ENCODE results near the gene DAZAP1.

DAZAP1 gene

GRCh38 chr19:1460033-1460995 lies 52.9 kb downstream of the DAZAP1 start:
- no peak for DNase-seq

- DNase-seq = no peak
Observed at GRCh38 chr19:1461862-1462261, 54.5 kb downstream of the DAZAP1 start.

DNA sequence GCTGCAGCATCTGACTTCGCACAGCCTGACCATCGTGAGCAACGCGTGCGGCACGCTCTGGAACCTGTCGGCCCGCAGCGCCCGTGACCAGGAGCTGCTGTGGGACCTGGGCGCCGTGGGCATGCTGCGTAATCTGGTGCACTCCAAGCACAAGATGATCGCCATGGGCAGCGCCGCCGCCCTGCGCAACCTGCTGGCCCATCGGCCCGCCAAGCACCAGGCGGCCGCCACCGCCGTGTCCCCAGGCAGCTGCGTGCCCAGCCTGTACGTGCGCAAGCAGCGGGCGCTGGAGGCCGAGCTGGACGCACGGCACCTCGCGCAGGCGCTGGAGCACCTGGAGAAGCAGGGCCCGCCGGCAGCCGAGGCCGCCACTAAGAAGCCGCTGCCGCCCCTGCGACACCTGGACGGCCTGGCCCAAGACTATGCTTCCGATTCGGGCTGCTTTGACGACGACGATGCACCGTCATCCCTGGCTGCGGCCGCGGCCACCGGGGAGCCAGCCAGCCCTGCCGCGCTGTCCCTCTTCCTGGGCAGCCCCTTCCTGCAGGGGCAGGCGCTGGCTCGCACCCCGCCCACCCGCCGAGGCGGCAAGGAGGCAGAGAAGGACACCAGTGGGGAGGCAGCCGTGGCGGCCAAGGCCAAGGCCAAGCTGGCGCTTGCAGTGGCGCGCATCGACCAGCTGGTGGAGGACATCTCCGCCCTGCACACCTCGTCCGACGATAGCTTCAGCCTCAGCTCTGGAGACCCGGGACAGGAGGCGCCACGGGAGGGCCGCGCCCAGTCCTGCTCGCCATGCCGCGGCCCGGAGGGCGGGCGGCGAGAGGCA lies 58.0 kb downstream of the DAZAP1 start:
- peak; percentile 39 for DNase-seq

- DNase-seq = no peak
Observed at GRCh38 chr19:1466018-1466460, 58.7 kb downstream of the DAZAP1 start.

- DNase-seq = no peak
Observed at GRCh38 chr19:1466461-1467214, 59.3 kb downstream of the DAZAP1 start.

DNA sequence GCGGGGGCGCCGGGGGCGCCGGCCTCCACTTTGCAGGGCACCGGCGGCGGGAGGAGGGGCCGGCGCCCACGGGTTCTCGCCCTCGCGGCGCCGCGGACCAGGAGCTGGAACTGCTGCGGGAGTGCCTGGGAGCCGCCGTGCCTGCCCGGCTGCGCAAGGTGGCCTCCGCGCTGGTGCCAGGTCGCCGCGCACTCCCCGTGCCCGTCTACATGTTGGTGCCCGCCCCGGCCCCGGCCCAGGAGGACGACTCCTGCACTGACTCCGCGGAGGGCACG lies 59.8 kb downstream of the DAZAP1 start:
- DNase-seq = no peak

DNA sequence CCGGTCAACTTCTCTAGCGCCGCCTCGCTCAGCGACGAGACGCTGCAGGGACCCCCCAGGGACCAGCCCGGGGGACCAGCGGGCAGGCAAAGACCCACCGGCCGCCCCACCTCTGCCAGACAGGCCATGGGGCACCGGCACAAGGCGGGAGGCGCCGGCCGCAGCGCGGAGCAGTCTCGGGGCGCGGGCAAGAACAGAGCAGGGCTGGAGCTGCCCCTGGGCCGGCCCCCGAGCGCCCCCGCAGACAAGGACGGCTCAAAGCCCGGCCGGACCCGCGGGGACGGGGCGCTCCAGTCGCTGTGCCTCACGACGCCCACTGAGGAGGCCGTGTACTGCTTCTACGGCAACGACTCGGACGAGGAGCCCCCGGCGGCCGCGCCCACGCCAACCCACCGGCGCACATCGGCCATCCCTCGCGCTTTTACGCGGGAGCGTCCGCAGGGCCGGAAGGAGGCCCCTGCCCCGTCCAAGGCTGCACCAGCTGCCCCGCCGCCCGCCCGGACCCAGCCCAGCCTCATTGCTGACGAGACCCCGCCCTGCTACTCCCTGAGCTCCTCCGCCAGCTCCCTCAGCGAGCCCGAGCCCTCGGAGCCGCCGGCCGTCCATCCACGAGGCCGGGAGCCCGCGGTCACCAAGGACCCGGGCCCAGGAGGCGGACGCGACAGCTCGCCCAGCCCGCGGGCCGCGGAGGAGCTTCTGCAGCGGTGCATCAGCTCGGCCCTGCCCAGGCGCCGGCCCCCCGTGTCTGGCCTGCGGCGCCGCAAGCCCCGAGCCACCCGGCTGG lies 60.3 kb downstream of the DAZAP1 start:
- DNase-seq = no peak

DNA sequence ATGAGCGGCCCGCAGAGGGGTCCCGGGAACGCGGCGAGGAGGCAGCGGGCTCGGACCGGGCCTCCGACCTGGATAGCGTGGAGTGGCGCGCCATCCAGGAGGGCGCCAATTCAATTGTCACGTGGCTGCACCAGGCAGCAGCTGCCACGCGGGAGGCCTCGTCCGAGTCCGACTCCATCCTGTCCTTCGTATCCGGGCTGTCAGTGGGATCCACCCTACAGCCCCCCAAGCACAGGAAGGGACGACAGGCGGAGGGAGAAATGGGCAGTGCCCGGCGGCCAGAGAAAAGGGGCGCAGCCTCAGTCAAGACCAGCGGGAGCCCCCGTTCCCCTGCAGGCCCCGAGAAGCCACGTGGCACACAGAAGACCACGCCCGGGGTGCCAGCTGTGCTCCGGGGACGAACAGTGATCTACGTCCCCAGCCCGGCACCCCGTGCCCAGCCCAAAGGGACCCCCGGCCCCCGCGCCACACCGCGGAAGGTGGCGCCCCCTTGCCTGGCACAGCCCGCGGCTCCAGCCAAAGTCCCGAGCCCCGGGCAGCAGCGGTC lies 61.0 kb downstream of the DAZAP1 start:
- no peak for DNase-seq

DNA sequence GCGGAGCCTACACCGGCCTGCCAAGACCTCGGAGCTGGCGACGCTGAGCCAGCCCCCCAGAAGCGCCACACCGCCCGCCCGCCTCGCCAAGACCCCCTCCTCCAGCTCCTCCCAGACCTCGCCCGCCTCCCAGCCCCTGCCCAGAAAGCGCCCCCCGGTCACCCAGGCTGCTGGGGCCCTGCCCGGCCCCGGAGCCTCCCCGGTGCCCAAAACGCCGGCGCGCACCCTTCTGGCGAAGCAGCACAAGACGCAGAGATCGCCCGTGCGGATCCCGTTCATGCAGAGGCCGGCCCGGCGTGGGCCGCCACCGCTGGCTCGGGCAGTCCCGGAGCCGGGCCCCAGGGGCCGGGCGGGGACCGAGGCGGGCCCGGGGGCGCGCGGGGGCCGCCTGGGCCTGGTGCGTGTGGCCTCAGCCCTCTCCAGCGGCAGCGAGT lies 61.5 kb downstream of the DAZAP1 start:
- no peak for DNase-seq

DNA sequence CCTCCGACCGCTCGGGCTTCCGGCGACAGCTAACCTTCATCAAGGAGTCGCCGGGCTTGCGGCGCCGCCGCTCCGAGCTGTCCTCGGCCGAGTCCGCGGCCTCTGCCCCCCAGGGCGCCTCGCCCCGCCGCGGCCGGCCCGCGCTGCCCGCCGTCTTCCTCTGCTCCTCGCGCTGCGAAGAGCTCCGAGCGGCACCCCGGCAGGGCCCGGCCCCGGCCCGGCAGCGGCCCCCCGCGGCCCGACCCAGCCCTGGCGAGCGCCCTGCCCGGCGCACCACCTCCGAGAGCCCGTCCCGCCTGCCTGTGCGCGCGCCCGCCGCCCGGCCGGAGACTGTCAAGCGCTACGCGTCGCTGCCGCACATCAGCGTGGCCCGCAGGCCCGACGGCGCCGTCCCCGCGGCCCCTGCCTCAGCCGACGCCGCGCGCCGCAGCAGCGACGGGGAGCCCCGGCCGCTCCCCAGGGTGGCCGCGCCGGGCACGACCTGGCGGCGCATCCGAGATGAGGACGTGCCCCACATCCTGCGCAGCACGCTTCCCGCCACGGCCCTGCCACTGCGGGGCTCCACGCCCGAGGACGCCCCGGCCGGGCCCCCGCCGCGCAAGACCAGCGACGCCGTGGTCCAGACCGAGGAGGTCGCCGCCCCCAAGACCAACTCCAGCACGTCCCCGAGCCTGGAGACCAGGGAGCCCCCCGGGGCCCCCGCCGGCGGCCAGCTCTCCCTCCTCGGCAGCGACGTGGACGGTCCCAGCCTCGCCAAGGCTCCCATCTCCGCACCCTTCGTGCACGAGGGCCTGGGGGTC lies 62.1 kb downstream of the DAZAP1 start:
- no peak for DNase-seq

GRCh38 chr19:1470055-1470304 lies 62.6 kb downstream of the DAZAP1 start:
- no peak for DNase-seq

DNA sequence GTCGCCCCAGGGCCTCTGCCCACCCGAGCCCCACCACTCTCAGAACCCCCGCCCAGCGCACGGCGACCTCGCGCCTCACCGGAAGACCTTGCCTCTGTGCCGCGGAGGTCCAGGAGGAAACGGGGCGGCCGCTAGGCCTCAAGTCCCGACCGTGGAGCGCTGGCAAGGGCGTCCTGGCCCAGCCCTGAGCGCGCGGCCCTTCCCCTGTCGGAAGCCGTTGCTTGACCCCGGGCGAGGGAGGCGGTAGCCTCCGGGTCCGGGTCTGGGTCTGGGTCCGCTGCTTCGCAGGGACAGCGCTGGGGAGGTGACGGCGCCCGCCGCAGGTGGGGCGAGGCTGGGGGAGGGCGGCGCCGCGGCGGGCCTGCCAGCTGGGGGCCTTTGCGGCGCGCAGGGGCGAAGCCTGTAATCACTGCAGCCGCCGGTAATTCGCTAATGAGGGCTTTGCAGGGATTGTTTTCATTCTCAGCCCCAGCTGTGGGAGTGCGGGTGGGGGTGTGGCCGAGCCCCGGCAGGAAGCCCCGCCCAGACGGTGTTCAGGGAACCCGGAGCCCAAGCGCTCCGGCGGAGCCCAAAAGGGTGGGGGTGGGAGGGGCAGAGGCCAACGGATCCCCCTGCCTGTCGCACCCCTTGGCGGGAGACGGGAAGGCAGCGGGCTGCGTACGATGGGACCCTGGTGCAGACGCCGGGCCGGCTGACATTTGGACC lies 63.1 kb downstream of the DAZAP1 start:
- DNase-seq = peak; percentile 68

GRCh38 chr19:1471010-1471514 lies 63.7 kb downstream of the DAZAP1 start:
- no peak for DNase-seq

- DNase-seq = peak; percentile 23
Observed at GRCh38 chr19:1471515-1472160, 64.3 kb downstream of the DAZAP1 start.

GRCh38 chr19:1472231-1473084 lies 65.1 kb downstream of the DAZAP1 start:
- no peak for DNase-seq

GRCh38 chr19:1473085-1473851 lies 65.9 kb downstream of the DAZAP1 start:
- no peak for DNase-seq

DNA sequence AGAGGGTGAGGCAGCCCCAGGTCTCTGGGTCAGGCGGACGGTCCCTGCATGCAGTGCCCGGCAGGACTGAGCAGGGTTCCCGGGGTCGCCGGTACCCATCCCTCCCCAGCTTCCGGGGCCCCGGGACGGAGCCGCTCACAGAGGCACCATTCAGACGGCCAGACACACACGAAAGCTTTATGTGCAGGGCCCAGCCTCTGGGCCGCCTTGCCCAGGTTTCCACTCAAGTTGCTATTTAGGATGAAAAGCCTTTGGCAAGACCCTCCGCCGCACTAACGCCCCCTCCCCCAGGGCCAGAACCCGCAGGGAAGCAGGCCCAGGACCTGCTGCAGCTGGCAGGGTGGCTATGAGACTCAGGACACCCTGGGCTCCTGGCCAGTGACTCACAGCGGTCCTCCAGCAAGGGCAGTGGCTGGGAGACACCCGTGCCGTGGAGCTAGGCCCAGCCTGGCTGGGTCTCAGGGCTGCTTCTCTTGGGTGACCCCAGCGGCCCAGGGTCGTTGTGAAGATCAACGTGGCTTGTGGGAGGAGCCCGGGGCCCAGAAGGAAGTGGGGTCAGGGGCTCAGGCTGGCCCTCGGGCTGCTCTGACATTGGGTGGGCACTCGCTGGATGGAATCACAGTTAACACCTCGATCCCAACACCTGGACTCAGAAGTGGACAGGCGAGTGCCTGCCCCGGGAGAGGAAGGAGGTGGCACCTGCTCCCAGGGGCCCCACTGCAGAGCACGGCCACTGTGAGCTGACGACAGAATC lies 66.8 kb downstream of the DAZAP1 start:
- no peak for DNase-seq
